Stomach smooth muscle (tissue), 2 donors: ENCODE results near the gene FAM13A.
"Not testable (repeated sequence)": the region's sequence is repeated elsewhere in the genome, so short reads cannot be mapped to it uniquely, and the experiment has no call there.

Source experiments
- H3K27ac ChIP-seq: one replicate; pipeline ENCODE4 v1.7.0; 2013; ENCODE audit warnings: mild to moderate bottlenecking, low read length, inconsistent platforms
- H3K27me3 ChIP-seq, 2 donors: one replicate each; pipeline ENCODE4 v1.7.0; 2013; ENCODE audit warnings: low read length in 2 of 2; ENCODE audit not compliant: insufficient read depth in 2 of 2, control insufficient read depth in 1 of 2
- H3K36me3 ChIP-seq, 2 donors: one replicate each; pipeline ENCODE4 v1.7.0; 2013; ENCODE audit warnings: low read length in 2 of 2; ENCODE audit not compliant: control insufficient read depth in 2 of 2, insufficient read depth in 2 of 2
- H3K4me1 ChIP-seq: one replicate; pipeline ENCODE4 v1.7.0; 2013; ENCODE audit warnings: low read length; ENCODE audit not compliant: control insufficient read depth, insufficient read depth
- H3K4me3 ChIP-seq, 2 donors: one replicate each; pipeline ENCODE4 v1.7.0; 2013; ENCODE audit warnings: low read length in 2 of 2
- H3K9ac ChIP-seq, 2 donors: one replicate each; pipeline ENCODE4 v1.7.0; 2013; ENCODE audit warnings: low read length in 2 of 2, mild to moderate bottlenecking in 1 of 2
- H3K9me3 ChIP-seq, 2 donors: one replicate each; pipeline ENCODE4 v1.7.0; 2013; ENCODE audit warnings: low read length in 2 of 2; ENCODE audit not compliant: control insufficient read depth in 2 of 2
- donor health status: healthy.
- donor health status: Pancreatic carcinoma.

The FAM13A gene

GRCh38 chr4:88853583-88853982 lies 203.4 kb downstream of the FAM13A start:
- H3K27ac ChIP-seq, H3K4me1 ChIP-seq, H3K9ac ChIP-seq, H3K27me3 ChIP-seq, H3K9me3 ChIP-seq, H3K4me3 ChIP-seq, H3K36me3 ChIP-seq: not testable (repeated sequence)

DNA sequence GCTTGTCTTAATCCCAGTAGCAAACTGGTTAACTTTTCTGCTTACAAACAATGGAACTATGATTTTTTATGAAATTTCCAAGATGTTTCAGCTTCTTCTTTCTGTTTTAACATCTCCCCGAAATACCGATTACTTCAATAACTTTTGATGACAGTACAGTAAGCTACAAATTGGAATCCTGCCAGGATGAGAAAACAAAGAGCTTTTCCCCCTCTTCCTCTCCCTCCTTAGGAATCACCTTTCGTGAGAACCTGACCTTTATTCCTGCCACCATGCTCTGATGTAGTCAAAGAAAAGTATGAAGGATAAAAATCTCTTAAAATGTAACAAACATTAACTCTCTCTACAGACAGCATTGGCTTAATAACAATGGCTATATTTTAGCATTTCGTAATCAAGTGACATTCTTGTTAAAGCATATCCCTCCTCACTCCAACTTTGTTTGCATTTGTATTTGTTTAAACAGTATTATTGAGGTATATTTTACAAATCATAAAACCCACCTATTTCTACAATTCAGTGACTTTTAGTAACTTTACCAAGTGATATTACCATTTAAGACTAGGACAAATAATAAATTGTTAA lies 210.7 kb downstream of the FAM13A start:
- no peaks in the 10 kb centered on the region for H3K36me3 ChIP-seq
- no peak overlapping the region for H3K9ac ChIP-seq

DNA sequence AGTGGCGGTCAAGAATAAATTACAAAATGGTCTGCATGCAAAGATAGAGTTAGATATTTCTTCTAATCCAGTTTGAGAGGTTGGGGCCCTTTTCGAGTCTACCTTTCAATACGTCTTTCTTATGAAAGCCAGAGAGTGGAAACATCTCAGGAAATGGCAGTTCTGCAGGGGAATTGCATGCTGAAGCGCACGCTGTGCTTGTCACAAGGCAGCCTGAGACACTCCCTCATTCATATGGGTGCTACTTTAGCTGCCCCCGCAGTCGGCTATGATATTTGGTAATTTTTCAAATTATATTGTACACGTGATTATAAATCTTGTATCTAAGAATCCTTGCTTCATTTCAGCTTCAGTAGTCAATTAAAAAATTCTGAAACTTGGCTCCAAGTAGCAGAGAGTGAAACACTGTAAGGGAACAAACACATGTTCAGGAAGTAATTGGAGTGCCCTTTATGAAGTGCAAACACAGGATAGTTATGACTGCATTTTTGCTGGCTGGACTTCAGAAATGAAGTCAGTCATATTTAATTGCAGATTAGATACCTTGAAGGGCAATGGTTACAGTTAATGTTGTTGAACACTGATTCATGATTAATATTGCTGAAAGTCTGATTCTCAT lies 213.8 kb downstream of the FAM13A start:
- H3K4me3 ChIP-seq: no peak overlapping the region
- H3K27me3 ChIP-seq: no peaks in the 10 kb centered on the region
- no peaks in the 10 kb centered on the region for H3K9me3 ChIP-seq
- H3K27ac ChIP-seq: no peak overlapping the region
- no peaks in the 10 kb centered on the region for H3K4me1 ChIP-seq
- H3K9ac ChIP-seq: no peak overlapping the region
- H3K36me3 ChIP-seq: no peaks in the 10 kb centered on the region

More for the DNA sequence above, 210.7 kb downstream of the FAM13A start:
- Histone ChIP-seq H3K4me1 (no peaks in the 10 kb centered on the region), H3K9me3 (no peaks in the 10 kb centered on the region), H3K4me3 (no peak overlapping the region), H3K27me3 (no peaks in the 10 kb centered on the region), H3K27ac (no peak overlapping the region)

DNA sequence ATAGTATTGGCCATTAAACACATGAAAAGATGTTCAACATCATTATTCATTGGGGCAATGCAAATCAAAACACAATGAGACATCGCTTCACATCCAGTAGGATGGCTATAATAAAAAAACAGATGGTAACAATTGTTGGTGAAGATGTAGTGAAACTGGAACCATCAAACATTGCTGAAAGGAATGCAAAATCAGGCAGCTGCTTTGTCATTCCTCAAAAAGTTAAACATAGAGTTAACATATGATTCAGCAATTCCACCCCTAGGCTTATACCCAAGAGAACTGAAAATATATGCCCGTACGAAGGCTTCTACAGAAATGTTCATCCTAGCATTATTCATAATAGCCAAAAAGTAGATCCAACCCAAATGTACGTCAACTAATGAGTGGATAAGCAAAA lies 215.3 kb downstream of the FAM13A start:
- H3K27me3 ChIP-seq: no peaks in the 10 kb centered on the region
- no peak overlapping the region for H3K27ac ChIP-seq
- H3K4me3 ChIP-seq: no peak overlapping the region

DNA sequence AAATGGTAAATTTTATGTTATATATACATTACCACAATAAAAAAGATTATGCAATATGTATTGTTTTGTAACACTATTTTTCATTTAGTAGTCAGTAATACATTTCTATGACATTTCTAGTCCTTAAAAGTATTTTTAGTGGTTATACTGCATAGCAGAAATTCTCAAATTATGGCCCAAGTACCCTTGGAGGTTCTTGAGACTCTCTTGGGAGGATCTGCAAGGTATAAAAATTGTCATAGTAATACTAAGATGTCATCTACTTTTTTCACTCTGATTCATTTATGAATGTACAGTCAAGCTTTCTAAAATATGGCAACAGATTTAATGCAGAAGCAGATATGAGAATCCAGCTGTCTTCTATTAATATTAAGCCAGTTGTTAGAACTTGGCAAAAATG lies 220.8 kb downstream of the FAM13A start:
- no peak overlapping the region for H3K4me3 ChIP-seq
- H3K9me3 ChIP-seq: no peaks in the 10 kb centered on the region
- no peaks in the 10 kb centered on the region for H3K4me1 ChIP-seq
- H3K9ac ChIP-seq: no peak overlapping the region
- no peaks in the 10 kb centered on the region for H3K27me3 ChIP-seq
- no peak overlapping the region for H3K27ac ChIP-seq
- no peaks in the 10 kb centered on the region for H3K36me3 ChIP-seq

More for the DNA sequence above, 215.3 kb downstream of the FAM13A start:
- Histone ChIP-seq H3K9me3 (no peaks in the 10 kb centered on the region), H3K9ac (no peak overlapping the region), H3K36me3 (no peaks in the 10 kb centered on the region), H3K4me1 (no peaks in the 10 kb centered on the region)

DNA sequence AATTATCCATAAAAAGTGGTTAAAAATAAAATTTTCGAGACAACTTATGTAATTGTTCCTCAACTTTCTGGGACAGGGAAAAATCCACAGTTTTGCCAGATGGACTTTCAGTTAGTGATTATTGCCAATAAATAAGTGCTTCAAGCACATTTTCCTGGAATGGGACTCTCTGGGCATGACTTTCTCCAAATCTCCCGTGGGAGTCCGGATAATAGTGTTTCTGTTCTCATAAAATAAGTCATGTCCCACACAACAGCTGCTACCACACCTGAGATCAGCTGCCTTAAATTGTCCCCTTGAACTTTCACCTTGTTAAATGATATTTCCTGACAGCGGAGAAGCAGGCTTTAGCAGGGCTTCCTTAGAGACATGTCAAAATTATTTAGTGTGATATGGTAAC lies 226.0 kb downstream of the FAM13A start:
- H3K4me1 ChIP-seq: no peaks in the 10 kb centered on the region
- H3K9me3 ChIP-seq: no peaks in the 10 kb centered on the region
- H3K36me3 ChIP-seq: no peaks in the 10 kb centered on the region
- H3K27me3 ChIP-seq: no peaks in the 10 kb centered on the region
- no peak overlapping the region for H3K27ac ChIP-seq
- H3K4me3 ChIP-seq: no peak overlapping the region
- H3K9ac ChIP-seq: no peak overlapping the region

DNA sequence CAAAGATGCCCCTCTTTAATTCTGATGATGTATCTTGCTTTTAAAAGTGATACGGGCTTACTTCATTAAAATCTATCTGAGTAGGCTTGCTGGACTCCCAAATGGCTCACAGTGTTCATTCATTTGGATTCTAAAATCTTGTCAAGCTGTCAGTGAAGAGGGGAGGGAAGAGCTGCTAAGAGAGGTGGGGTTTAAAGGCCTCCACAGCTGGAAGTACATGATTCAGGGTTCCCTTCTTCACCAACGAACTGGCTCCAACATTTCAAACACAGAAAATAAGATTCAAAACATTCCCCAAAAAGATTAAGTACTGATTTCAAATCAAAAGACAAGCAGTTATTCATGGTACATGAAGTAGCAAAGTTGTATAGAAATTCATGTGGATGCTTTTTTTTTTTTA lies 226.4 kb downstream of the FAM13A start:
- Histone ChIP-seq H3K27ac (no peak overlapping the region), H3K36me3 (no peaks in the 10 kb centered on the region), H3K27me3 (no peaks in the 10 kb centered on the region), H3K4me3 (no peak overlapping the region), H3K9me3 (no peaks in the 10 kb centered on the region), H3K4me1 (no peaks in the 10 kb centered on the region), H3K9ac (no peak overlapping the region)

- H3K9me3 ChIP-seq: no peaks in the 10 kb centered on the region
- no peak overlapping the region for H3K4me3 ChIP-seq
- no peaks in the 10 kb centered on the region for H3K4me1 ChIP-seq
- no peak overlapping the region for H3K9ac ChIP-seq
- H3K27ac ChIP-seq: no peak overlapping the region
- H3K36me3 ChIP-seq: no peaks in the 10 kb centered on the region
- no peaks in the 10 kb centered on the region for H3K27me3 ChIP-seq
These were observed 228.0 kb downstream of the FAM13A start for GRCh38 chr4:88828842-88829571.

DNA sequence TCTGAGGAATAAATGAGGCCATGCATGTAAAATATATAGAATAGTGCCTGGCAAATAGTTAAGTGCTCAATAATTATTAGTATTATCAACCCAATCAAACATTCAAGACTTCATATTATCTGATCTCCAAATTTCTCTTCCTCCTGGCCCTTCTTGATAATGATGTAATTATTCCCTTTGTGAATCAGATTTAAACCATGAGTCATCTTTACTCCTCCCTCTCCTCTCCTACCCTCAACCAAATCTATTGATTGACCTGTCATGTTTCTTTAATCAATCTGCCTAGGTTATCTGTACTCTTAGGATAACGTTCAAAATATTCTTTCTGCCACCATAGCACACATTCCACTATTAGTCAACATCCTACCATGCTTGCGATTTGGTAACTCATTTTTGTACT lies 229.5 kb downstream of the FAM13A start:
- Histone ChIP-seq H3K36me3 (no peaks in the 10 kb centered on the region), H3K9me3 (no peaks in the 10 kb centered on the region), H3K4me1 (no peaks in the 10 kb centered on the region), H3K27ac (no peak overlapping the region), H3K27me3 (no peaks in the 10 kb centered on the region), H3K4me3 (no peak overlapping the region), H3K9ac (no peak overlapping the region)

DNA sequence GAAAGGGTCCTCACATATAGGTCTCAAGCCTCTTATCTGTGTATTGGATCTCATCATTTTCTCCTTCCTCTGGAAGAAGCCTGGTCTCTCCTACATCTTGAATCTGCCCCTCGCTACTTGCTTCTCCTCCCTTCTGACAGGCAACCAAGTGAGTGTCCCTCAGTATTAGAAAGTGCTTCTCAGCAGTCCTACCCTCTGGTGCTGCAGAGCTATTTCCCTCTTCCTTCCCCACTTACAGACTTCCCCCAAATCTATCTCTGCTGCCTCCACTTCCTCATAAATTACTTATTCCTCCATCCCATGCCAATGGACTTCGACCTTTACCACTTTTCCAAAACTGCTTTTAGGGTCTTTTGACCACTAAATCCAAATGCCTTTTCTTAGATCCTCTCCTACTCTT lies 230.2 kb downstream of the FAM13A start:
- no peak overlapping the region for H3K9ac ChIP-seq
- no peaks in the 10 kb centered on the region for H3K36me3 ChIP-seq
- no peaks in the 10 kb centered on the region for H3K9me3 ChIP-seq
- no peak overlapping the region for H3K27ac ChIP-seq
- H3K4me1 ChIP-seq: no peaks in the 10 kb centered on the region
- H3K27me3 ChIP-seq: no peaks in the 10 kb centered on the region
- no peak overlapping the region for H3K4me3 ChIP-seq

DNA sequence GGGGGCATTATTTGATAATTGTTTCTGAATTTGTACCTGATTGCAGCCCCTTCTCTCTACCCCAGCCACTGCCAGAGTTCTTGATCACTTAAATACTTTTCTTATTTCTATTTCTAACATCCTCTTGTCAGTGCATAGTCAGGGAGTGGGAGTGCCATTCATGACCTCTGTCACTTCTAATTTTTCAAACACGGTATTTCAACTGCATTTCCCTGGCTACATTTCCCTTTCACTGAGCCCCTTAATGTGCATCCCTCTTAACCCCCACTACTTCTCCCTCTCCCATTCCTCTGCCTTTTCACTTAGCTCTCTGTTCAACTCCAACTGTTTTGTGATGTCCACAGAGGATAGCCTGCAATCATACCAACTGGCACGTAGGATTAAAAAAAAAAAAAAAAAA lies 231.1 kb downstream of the FAM13A start:
- H3K9me3 ChIP-seq: no peaks in the 10 kb centered on the region
- H3K36me3 ChIP-seq: no peaks in the 10 kb centered on the region
- no peak overlapping the region for H3K4me3 ChIP-seq
- no peak overlapping the region for H3K9ac ChIP-seq
- H3K27me3 ChIP-seq: no peaks in the 10 kb centered on the region
- H3K27ac ChIP-seq: no peak overlapping the region
- H3K4me1 ChIP-seq: no peaks in the 10 kb centered on the region
